GM21619 (cell line): Measurements from ENCODE around the gene LIPA.
"Not testable (repeated sequence)": the region's sequence is repeated elsewhere in the genome, so short reads cannot be mapped to it uniquely, and the experiment has no call there.

Experiments used
- ATAC-seq: cut with Tn5 transposase; IDR thresholded peaks from one replicate; pipeline ENCODE4 v1.9.1; 2021; ENCODE audit not compliant: unreplicated experiment

LIPA gene

DNA sequence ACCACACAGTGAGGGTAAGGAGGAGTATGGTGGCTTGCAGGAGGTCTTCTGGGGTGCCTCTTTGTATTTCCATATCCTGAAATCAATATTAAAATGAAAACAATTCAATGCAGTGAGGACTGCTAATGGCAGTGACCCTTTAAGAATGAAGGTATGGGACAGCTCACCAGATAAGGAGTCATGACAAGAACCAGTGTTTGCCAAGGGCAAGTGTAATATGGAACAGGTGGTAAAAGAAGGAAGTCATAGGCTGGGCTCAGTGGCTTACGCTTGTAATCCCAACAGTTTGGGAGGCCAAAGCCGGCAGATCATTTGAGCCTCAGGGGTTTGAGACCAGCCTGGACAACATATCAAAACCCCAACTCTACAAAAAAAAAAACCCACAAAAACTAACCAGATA lies 20.0 kb upstream of the LIPA start:
- ATAC-seq = no peak

DNA sequence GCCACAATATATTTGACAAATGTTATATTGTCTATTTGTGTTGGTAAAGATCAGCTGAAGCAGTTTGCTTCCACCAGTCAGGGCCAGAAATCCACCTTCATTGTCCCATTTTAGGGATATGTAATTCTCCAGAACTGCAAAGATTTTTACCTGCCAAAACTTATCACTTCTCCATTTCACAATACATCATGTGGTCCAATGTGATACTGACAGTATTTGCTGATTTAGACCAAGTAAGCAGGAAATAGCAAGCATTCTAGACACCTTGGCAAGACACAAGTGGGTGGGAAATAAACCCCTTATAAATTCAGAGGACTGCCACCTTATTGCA lies 18.5 kb upstream of the LIPA start:
- no peak for ATAC-seq

DNA sequence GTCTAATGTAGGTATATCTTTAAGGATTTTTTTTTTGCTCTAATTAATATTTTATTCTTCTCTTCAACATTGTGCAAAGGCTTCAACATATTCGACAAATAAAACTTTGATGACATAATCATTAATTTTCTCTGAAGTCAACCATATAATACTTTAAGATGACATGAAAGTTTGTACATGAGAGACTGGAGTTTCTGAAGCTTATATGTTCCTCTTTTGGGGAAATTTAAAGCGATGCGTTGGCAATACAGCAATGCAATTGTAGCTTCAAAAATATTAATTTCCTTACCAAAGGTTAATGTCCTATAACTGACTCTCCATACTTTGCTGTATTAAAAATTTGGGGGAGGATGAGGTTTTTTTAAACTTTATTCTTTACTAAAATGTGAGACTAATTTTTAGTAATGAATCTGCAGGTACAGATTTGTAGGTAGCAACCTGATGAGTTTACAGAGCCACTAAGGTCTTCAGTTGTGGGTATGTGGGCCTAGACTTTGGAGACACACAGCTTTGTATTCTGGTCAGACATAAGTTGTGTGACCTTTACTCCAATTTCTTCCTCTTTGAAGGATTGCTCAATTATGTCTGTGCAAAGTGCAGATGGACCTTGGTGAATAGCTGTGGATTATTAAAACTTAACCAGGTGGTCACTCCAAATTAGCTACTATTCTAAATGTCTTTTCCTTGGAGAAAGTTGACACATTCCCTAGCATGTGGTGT lies 18.0 kb upstream of the LIPA start:
- no peak for ATAC-seq

DNA sequence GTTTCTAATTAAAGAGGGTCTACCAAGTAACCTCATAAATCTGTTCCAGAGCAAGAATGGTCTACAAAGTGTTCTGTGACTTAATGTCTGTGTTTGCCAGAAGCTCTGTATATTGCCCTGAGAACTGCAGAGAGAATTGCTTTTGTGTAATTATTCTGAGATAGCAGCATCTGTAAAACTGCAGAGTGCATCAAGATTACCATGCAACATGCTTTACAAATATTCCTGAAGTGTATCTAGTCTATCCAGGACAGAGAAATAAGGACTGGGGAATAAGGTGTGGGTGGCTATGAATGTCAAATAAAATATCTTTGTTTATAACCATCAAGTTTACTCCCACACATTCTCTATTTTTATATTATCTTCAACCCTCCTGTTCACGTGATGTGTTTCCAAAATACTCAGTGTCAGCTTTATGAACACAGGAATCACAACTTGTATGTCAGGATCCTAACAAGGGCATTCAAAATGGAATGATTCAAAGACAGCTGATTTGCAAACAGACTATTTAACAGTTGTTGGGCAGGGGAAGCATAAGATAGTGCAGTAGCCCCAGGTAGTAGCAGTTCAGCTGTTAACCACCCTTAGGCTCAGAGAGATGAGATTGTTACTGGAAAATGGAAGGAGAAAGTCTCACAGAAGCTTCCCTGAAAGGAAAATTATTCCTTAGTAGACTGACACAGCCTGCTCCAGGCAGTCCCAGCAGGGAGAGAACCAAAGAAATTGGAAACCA lies 15.3 kb upstream of the LIPA start:
- ATAC-seq = no peak

DNA sequence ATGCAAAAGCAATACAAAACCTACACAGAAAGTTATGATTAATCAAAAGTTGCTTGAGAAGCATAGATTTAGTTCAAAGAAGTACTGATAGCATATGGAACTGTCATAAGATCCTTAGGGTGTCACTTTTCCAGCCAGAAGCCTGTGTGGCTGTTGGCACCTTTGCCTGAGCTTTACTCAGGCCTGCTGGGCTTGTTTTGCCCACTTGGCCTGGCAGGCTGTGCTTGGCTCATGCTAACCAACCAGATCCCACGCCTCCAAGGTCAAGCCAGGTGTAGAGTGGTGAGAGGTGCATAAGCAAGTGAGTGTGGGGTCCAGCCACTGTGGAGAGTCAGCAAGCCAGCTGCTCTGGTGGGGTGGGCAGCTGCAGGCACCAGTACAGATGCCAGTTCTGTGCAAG lies 12.0 kb upstream of the LIPA start:
- no peak for ATAC-seq

DNA sequence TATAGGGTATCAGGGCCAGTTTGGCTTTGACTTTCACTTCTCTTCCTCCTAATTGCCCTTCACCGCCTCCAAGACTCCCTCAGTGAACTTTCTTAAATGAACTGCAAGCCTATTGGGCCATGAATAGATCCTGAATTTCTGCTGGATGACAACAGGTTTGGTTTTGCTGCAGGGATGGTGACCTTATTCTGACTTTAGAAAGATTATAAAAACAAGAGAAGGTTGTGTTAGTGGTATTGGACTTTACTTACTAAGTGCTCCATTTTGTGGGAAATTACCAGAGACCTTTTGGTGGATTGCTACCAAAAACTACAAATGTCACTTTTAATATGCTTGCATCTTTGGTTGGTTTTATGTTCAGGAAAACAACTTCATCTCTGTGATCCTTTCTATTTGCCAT lies 11.5 kb upstream of the LIPA start:
- ATAC-seq = no peak

DNA sequence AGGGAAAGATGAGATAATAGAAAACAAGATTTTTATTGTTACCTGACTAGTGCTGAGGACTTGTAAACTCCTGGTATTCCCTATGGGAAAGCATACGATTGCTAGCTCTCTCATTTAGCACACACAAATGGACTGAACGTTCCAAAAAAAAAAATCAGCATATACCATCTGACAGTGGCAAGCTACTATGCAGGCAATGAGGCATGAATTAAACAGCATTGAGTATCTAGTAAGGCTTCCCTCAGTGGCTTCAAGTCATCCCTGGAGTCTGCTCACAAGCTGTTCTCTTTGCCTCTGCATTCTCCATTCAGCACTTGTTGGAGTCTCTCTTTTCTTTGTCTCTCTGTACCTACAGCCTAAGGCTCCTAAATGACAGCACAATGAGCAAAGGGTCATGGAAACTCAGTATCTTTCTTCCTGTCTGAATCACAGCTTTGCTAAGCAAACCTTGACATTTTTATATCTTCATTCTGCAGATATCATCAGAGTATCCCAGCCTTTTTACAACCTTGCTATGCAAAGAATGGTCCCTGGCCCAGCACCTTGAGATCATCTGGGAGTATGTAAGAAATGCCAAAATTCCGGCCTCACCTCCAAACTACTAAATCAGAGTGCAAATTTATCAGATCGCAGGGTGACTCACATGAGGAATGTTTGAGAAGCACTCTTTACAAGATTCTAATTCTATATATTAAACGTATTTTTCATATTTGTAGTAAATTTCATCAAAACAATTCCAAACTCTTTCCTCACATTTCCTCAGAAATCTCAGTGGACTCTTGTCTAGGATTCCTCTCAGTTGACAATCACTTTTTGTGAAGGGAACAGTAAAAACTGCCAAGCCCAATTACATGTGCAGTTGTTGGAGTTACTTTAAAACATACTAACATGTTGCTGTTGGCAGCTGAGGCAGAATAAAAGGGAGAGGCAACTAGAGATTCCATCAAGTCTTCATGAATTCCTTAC lies 10.8 kb upstream of the LIPA start:
- ATAC-seq = no peak

DNA sequence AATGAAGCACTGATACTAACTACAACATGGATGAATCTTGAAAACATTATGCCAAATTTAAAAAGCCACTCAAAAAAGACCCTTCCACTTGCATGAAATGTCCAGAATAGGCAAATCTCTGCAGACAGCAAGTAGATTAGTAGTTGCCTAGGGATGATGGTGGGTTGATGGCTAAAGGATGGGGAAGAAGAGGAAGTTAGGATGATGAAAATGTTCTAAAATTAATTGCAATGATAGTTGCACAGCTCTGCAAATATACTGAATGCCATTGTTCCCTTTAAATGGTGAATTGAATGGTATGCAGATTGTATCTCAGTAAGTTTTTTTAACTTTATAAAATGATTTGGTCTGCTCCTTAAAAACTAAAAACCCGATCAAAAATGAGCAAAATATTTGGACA lies 7.3 kb upstream of the LIPA start:
- ATAC-seq = no peak

DNA sequence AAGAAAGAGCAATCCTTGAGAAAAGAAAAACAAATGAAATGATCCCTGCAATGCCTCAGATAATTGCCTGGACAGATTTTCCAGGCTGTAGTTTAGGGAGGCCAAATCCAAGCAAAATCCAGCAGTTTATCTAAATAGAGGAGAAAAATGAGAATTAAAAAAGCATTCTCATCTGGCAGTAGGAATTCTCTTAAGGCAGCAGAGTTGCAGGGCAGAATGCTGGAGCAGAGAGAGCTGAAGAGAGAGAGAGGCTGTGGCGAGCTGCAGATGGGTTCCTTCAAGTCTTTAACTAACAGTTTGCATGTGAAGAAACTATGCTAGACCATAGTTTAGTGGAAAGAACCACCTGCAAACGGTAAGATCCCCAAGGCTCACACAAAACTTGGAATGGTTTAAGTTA lies 6.0 kb upstream of the LIPA start:
- ATAC-seq = no peak

DNA sequence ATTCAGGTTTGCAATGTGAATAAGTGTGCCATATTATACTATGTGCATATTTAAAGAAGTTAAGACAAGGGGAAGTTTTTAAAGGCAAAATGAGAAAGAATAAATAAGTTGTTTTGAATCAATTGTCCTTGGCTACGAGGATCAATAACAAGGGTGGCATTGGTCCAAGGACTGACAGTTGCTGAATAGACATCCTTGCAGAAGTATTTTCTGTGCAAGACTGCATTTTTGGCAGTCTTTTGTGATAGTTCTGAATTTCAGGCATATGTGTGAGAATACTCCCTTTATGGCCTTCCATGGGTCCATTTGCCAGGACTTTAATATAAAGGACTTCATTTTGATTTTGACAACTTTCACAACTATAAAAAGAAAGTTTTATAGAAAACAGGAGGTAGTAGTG lies 5.4 kb upstream of the LIPA start:
- no peak for ATAC-seq

DNA sequence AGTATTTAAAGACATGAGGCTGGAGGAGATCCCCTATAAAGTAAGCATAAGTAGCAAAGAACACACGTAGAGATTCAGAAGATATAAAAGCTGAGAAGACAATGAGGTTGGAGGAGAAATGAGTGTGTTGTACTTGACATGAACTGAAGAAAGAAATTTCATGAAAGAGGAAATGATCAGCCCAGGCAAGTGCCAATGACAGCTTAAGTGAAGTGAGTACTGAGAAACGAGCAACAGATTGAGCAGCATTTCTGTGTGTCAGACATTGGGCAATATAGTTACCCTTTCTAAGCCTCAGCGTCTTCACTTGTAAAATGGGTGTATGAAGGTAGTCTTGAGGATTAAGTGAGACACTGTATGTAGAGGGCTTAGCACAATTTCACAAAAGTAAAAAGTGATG lies 4.8 kb upstream of the LIPA start:
- ATAC-seq = no peak

DNA sequence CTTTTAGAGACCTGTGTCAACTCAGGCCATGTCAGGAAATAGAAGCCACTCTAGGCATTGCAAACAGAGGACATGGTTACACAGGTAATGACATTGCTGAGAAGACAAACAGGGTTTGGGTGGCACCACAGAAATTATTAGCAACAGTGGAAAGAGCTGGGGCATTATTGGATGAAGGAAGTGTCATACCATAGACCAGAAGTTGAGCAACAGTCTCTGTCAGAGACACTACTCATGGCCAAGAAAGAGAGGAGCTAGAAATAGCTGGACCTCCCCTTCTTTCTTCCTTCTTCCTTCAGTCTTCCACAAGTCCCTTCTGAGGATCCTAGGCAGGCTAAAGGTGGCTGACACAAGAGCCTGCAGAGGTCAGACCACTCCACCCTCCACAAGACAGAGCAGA lies 4.2 kb upstream of the LIPA start:
- no peak for ATAC-seq

DNA sequence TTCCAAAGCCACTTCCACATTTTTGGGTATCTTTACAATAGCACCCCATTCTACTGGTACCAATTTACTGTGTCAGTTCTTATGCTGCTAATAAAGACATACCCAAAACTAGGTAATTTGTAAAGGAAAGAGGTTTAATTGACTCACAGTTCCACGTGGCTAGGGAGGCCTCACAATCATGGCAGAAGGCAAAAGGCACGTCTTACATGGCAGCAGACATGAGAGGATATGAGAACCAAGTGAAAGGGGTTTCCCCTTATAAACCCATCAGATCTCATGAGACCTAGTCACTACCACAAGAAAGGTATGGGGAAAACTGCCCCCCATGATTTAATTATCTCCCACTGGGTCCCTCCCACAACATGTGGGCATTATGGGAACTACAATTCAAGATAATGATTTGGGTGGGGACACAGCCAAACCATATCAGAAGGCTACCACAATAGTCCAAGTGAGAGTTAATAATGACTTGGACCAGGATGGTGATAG lies 3.6 kb upstream of the LIPA start:
- ATAC-seq = not testable (repeated sequence)

DNA sequence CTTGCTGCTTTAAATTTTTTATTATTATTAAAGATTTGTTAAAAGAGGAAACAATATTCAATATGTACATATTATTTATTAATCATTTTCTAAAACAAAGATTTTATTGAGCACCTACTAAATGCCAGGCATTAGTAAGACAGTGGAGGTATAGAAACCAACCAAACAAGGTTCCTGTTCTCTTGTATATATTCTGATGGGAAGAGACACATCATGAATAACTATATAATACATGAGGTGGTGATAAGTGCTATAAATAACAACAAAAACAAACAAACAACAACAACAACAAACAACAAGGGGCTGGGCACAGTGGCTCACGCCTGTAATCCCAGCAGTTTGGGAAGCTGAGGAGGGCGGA lies 630 bp upstream of the LIPA start:
- no peak for ATAC-seq

DNA sequence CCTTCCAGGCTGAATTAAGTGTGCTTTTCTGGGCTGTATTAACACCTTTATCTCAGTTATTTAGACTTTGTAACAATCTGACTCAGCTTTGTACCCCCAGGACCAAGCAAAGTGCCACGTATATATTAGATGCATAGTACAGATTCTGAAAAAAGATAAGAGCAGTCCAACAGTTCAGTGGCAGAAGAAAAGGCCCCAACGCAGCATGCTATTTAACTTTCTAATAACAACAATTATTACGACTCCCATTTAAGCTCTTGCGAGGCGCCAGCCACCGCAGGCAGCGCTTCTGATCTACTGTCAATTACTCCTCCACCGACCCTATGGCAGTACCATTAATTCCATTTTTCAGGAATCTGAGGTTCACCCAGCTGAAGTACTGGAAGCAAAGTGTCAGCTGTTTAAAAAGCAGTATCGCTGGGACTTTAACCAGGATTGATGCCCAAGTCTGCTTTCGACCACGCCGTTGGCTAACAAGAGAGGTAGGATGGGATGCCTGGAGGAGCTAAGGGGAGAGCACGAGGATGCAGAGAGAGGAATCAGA lies 638 bp downstream of the LIPA start:
- no peak for ATAC-seq

DNA sequence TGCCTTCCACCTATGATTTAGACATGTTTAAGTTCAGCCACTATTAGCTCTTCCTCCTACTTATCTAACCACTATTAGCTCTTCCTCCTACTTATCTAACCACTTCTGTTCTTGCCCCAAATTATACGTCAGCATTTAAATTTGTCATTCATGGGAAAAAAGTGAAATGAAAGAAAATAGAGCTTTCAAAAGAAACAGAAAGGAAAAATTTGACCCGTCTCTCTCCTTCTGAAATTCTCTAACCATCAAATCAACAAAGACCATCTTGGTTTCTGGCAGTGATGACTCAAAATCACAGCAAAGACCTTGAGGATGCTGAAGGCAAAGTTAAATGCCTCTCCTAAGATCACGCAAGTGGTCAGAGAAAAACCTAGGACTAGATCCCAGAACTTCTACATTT lies 2.6 kb downstream of the LIPA start:
- no peak for ATAC-seq

DNA sequence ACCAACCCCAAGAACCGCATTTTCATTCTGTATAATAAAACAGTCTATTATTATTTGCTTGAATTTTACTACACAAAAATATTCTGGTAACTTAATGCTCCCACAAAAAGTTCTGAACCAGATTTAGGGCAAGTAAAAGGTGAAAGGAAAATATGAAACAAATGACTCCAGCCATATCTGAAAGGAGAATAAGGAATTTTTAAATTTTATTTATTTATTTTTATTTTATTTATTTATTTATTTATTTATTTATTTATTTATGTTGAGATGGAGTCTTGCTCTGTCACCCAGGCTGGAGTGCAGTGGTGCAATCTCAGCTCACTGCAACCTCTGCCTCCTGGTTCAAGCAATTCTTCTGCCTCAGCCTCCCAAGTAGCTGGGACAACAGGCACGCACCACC lies 4.0 kb downstream of the LIPA start:
- ATAC-seq = not testable (repeated sequence)

DNA sequence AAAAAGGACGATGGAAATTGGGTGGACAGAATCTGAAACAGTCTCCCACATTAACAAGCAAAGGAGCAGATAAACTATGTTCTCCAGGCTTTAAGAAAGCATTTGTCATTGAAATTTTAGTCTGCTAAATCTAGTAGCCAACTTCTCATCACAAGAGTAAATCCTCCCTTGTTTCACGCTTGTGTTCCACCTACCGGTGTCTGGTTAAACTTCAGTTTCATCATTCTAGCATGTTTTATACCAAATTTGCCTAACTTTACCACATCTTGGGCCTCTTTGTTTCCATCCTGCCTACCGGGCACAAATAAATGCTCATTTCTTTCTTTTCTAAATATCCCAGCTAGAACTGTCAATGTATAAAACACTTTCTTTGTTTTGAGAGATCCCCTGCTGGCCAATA lies 5.8 kb downstream of the LIPA start:
- peak; percentile 39 for ATAC-seq

DNA sequence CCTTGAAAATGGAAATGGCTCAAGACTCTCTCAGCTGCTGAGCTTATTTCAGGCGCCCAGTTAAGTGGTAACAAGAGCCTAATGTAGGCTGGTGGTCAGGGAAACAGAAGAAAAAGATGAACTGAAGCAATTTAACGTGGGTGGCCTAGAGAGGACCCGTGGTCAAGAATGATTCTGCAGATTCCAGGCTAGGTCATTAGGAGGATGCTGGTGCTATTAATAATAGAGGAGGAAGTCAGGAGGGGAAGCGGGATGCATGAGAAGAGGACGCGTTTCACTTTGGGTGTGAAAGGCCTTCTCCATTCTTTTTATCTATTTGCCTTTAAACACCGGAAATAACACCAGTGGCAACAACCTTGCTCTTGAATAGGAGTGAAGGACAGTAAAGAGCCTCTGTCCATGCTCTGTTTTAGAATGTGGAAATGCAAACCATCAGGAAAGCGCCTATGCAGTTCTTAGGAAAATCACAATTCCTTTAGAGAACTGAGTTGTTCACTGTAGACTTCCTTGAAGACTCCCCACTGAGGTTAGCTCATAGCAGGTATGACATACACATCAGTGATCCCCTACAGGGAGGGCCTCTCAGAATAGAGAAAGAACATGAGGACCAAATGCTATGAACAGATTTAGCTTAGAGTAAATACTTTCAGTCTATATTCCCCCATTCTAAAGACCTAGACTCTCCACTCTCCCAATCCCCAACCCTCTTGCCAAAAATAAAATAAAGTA lies 8.6 kb downstream of the LIPA start:
- ATAC-seq = no peak

DNA sequence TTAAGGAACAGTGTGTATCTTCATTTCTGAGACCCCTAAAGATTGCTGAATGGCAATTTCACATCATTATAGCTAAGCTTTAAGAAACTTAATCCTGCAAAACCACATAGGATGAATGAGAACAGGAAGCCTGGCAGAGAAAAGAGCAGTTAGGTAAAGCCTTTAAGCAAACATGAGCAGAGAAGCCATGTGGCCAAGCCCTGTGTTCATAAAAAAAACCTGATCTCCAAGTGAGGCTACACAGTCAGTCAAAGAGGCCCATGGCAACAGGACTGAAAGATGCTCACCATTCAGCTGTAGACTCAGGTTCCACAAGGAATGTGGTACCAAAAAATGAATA lies 9.3 kb downstream of the LIPA start:
- ATAC-seq = no peak
